Activated T-helper 2 cell treated with anti-CD3 and anti-CD28 coated beads, Interferon-gamma antibody, Interleukin-2, Interleukin-4, amounts not matched to agents 10 μg/mL and 5 μg/mL and 100 μg/mL, durations not matched to agents 14 hours and 24 hours and 36 hours (primary cell): Measurements from ENCODE around the gene CGA. TPM values are rescaled to one million over a fixed set of nuclear protein-coding genes. Genes with fewer than 3 reads are reported as not detected.

Experiments
- DNase-seq: peaks from one replicate; pipeline ENCODE4 v3.0.0; 2021; ENCODE audit warnings: low spot score
- H3K27ac Mint-ChIP-seq: one replicate; pipeline ENCODE4 v1.8.0; 2021; ENCODE audit warnings: mixed read lengths
- H3K27me3 Mint-ChIP-seq: one replicate; pipeline ENCODE4 v1.8.0; 2021; ENCODE audit warnings: low read depth, mixed read lengths
- H3K36me3 Mint-ChIP-seq: one replicate; pipeline ENCODE4 v1.8.0; 2021; ENCODE audit warnings: low read depth, mixed read lengths
- H3K4me1 Mint-ChIP-seq: one replicate; pipeline ENCODE4 v1.8.0; 2021; ENCODE audit warnings: low read depth, mixed read lengths
- H3K4me3 Mint-ChIP-seq: one replicate; pipeline ENCODE4 v1.8.0; 2021; ENCODE audit warnings: low read depth, mild to moderate bottlenecking, moderate library complexity, mixed read lengths
- H3K9me3 Mint-ChIP-seq: one replicate; pipeline ENCODE4 v1.8.0; 2021; ENCODE audit warnings: mixed read lengths
- intact Hi-C: fragments of 100-400 bp; cut with micrococcal nuclease; formaldehyde crosslinking; loops from one replicate; pipeline ENCODE4 v1.15.1; 2023
- total RNA-seq: library from RNA; stranded (reverse); gene quantifications from 2 replicates; pipeline ENCODE4 v1.2.3, GENCODE V29; 2022

CGA gene
- total RNA-seq, 1 donor from 2014 or later: 0.59 TPM

GRCh38 chr6:87104667-87105066 is 9.8 kb upstream of the CGA start:
- H3K27me3 Mint-ChIP-seq: peaks cover 43% of the 10 kb centered on the region
- no peaks in the 10 kb centered on the region for H3K9me3 Mint-ChIP-seq
- no peaks in the 10 kb centered on the region for H3K36me3 Mint-ChIP-seq
- intact Hi-C loops: loop anchor here (1.0 to 10.0 kb wide), 3 partner anchors 51 to 800 kb away; partner anchors contain the start of gene ZNF292
- no peak overlapping the region for H3K4me3 Mint-ChIP-seq
- no peak for DNase-seq
- H3K27ac Mint-ChIP-seq: no peak overlapping the region
- H3K4me1 Mint-ChIP-seq: peaks cover 4% of the 10 kb centered on the region

GRCh38 chr6:87103977-87104601 is 9.2 kb upstream of the CGA start:
- intact Hi-C loops: loop anchor here (1.0 to 10.0 kb wide), 3 partner anchors 51 to 801 kb away; partner anchors contain the start of gene ZNF292
- Mint-ChIP-seq H3K27me3 (peaks cover 45% of the 10 kb centered on the region), H3K36me3 (no peaks in the 10 kb centered on the region), H3K4me3 (no peak overlapping the region), H3K27ac (no peak overlapping the region), H3K4me1 (peaks cover 5% of the 10 kb centered on the region), H3K9me3 (no peaks in the 10 kb centered on the region)
- DNase-seq: no peak

DNA sequence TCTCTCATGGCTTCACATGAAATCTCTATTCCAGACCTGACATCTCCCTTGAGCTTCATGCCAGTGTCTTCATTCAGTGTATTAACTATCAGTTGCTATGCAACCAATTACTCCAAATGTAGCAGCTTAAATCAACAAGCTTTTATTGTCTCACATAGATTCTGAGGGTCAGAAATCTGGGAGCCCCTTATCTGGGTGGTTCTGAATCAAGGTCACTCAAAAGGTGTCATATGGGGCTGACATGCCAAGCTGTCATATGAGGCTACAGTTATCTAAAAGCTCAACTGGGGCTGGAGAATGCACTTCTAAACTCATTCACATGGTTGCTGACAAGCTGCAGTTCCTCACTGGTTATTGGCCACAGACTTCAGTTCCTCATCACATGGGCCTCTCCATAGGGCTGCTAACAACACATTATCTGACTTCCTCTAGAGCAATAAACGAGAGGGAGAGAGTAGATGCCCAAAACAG is 7.3 kb upstream of the CGA start:
- H3K4me3 Mint-ChIP-seq: no peak overlapping the region
- intact Hi-C loops: loop anchor here (10.0 kb wide), 1 partner anchor 803 kb away; no protein-coding TSS in a partner anchor
- no peak for DNase-seq
- no peak overlapping the region for H3K27ac Mint-ChIP-seq
- no peaks in the 10 kb centered on the region for H3K36me3 Mint-ChIP-seq
- peaks cover 39% of the 10 kb centered on the region for H3K27me3 Mint-ChIP-seq
- no peaks in the 10 kb centered on the region for H3K9me3 Mint-ChIP-seq
- peaks cover 5% of the 10 kb centered on the region for H3K4me1 Mint-ChIP-seq

- intact Hi-C loops: loop anchor here (10.0 kb wide), 1 partner anchor 804 kb away; no protein-coding TSS in a partner anchor
- H3K27ac Mint-ChIP-seq: no peak overlapping the region
- no peaks in the 10 kb centered on the region for H3K9me3 Mint-ChIP-seq
- H3K27me3 Mint-ChIP-seq: peaks cover 36% of the 10 kb centered on the region
- H3K36me3 Mint-ChIP-seq: no peaks in the 10 kb centered on the region
- H3K4me3 Mint-ChIP-seq: no peak overlapping the region
- peaks cover 3% of the 10 kb centered on the region for H3K4me1 Mint-ChIP-seq
- DNase-seq: no peak
These were observed 6.2 kb upstream of the CGA start for GRCh38 chr6:87101067-87101466.

DNA sequence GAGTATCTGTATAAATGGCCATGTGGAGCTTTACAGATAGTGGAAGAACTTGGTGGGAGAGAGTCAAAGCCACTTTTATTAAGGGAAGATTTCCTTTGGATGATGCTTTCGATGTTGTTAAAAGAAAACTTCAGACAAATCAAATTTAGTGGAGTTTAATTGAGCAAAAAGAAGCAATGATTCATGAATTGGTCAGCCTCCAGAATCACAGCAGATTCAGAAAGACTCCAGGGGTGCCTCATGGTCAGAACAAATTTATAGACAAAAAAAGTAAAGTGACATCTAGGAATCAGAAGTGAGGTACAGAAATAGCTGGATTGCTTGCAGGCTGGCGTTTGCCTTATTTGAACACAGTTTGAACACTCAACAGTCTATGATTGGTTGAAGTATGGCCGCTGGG is 5.3 kb upstream of the CGA start:
- H3K9me3 Mint-ChIP-seq: no peaks in the 10 kb centered on the region
- no peak overlapping the region for H3K4me3 Mint-ChIP-seq
- intact Hi-C loops: loop anchor here (10.0 kb wide), 1 partner anchor 805 kb away; no protein-coding TSS in a partner anchor
- no peak overlapping the region for H3K27ac Mint-ChIP-seq
- H3K27me3 Mint-ChIP-seq: peaks cover 38% of the 10 kb centered on the region
- no peaks in the 10 kb centered on the region for H3K36me3 Mint-ChIP-seq
- DNase-seq: no peak
- H3K4me1 Mint-ChIP-seq: peaks cover 3% of the 10 kb centered on the region

DNA sequence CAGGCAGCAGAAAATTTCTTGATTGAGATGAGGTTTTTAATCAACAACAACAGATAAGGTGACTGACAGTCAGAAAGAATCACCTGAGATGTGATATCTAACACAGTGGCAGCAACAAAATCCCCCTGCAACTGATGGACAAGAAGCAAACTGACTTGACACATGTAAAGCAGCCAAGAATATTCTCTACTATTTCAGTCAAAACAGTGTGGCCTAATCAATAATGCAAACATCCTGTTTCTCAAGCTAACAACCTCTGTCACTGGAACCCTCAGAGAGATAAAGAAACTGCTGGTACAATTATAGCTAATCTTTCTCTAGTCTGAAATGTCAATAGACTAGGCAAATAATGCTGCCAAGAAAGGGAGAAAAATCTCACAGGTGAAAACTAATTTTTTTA is 4.6 kb upstream of the CGA start:
- Mint-ChIP-seq H3K9me3 (no peaks in the 10 kb centered on the region), H3K4me1 (peaks cover 3% of the 10 kb centered on the region), H3K27ac (no peak overlapping the region), H3K27me3 (peaks cover 45% of the 10 kb centered on the region), H3K36me3 (no peaks in the 10 kb centered on the region), H3K4me3 (no peak overlapping the region)
- no peak for DNase-seq
- intact Hi-C loops: no loop called here

DNA sequence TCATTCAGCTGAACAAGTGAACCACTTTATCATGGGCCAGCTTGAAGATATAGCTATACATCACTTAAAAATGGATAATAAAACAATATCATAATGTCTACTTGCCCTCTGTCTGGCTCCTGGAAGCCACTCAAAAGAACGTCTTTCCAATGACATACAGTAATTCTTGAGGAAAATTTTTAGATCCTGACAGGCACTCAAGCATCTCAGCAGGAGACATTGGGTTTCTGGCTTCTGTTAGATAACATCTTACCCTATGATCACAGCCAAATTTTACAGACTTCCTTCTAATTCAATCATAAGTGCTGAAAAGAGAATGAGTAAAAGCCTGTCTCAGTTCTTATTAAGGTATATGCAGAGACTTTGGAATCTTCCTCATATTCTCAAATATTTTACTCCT is 330 bp downstream of the CGA start:
- no peak overlapping the region for H3K27ac Mint-ChIP-seq

GRCh38 chr6:87093651-87094050 is 1.3 kb downstream of the CGA start:
- intact Hi-C loops: no loop called here

More for the DNA sequence above, 330 bp downstream of the CGA start:
- Mint-ChIP-seq H3K4me1 (peaks cover 2% of the 10 kb centered on the region), H3K4me3 (no peak overlapping the region), H3K27me3 (peaks cover 40% of the 10 kb centered on the region), H3K9me3 (no peaks in the 10 kb centered on the region), H3K36me3 (no peaks in the 10 kb centered on the region)
- intact Hi-C loops: no loop called here
- no peak for DNase-seq

DNA sequence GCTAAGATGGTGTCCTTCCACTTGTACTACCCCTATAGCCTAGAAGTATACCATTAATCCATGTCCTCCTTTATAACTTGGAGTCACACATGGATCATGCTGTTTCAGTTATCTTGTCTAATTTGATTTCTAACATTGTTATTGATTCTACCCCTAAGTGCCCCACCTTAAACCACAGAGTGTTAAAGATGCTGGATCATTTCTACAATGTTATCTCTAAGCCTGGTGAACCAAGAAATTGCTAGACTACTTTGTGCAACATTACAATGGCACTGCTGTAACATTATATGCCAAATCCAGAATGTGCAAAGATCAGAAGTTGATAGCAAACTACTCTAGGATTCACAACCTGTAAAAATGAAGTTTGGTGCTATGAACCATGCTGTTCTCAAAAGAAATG is 1.7 kb downstream of the CGA start:
- Mint-ChIP-seq H3K36me3 (no peaks in the 10 kb centered on the region), H3K27me3 (peaks cover 38% of the 10 kb centered on the region), H3K9me3 (no peaks in the 10 kb centered on the region), H3K27ac (no peak overlapping the region), H3K4me3 (no peak overlapping the region), H3K4me1 (peaks cover 2% of the 10 kb centered on the region)
- no peak for DNase-seq
- intact Hi-C loops: no loop called here

More at GRCh38 chr6:87093651-87094050, 1.3 kb downstream of the CGA start:
- peaks cover 2% of the 10 kb centered on the region for H3K4me1 Mint-ChIP-seq
- no peak overlapping the region for H3K4me3 Mint-ChIP-seq
- no peaks in the 10 kb centered on the region for H3K36me3 Mint-ChIP-seq
- DNase-seq: no peak
- no peaks in the 10 kb centered on the region for H3K9me3 Mint-ChIP-seq
- peaks cover 38% of the 10 kb centered on the region for H3K27me3 Mint-ChIP-seq
- H3K27ac Mint-ChIP-seq: no peak overlapping the region

DNA sequence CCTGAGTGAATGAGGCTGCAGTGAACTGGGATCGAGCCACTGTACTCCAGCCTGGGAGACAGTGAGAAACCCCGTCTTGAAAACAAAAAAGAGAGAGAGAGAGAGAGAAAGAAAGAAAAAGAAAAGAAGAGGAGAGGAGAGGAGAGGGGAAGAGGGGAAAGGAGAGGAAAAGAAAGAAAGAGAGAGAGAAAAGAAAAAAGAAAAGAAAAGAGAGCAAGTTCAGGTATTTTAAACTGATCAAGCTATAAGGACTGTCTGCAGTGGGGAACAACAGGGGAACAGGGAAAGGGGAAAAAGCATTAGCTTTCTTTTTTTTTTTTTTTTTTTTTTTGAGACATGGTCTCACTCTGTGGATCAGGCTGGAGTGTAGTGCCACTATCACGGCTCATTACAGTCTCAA is 2.5 kb downstream of the CGA start:
- Mint-ChIP-seq H3K27me3 (peaks cover 43% of the 10 kb centered on the region), H3K4me3 (no peak overlapping the region)

DNA sequence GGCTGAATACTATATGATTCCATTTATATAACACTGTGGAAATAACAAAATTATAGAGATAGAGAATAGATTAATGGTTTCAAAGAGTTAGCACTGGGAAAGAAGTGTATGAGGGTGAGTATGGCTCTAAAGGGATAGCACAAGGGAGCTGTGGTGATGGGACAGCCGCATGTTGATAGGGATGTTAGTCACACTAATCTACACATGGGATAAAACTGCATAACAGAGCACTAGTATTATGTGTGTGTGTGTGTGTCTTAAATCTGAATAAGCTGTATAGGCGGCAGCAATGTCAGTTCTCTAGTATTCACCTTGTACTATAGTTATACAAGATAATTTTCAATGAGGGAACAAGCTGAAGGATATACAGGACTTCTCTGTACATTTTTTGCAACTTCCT is 5.8 kb downstream of the CGA start:
- no peaks in the 10 kb centered on the region for H3K36me3 Mint-ChIP-seq
- DNase-seq: no peak
- H3K9me3 Mint-ChIP-seq: no peaks in the 10 kb centered on the region
- H3K27me3 Mint-ChIP-seq: peaks cover 33% of the 10 kb centered on the region
- peaks cover 2% of the 10 kb centered on the region for H3K4me1 Mint-ChIP-seq
- intact Hi-C loops: no loop called here
- no peak overlapping the region for H3K27ac Mint-ChIP-seq
- no peak overlapping the region for H3K4me3 Mint-ChIP-seq

More for the DNA sequence above, 2.5 kb downstream of the CGA start:
- H3K4me1 Mint-ChIP-seq: peaks cover 2% of the 10 kb centered on the region
- DNase-seq: no peak
- intact Hi-C loops: no loop called here
- no peaks in the 10 kb centered on the region for H3K9me3 Mint-ChIP-seq
- no peak overlapping the region for H3K27ac Mint-ChIP-seq
- no peaks in the 10 kb centered on the region for H3K36me3 Mint-ChIP-seq

DNA sequence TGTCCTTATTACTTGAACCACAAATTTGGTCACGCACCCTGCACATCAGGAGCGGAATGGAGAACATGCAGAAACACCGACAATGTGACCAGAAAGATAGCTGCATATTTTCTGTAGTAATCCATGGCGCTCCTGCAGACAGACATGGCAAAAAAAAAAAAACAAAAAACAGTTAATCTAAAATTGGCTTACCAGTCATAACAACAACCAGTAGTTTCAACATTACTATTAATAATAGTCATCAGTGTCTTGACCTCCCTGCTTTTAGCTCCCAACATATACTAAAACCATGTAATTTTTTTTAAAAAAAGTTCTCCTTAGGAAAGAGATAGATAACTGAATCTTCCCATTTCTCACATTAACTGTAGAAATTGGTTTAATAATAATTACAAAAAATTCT is 6.8 kb downstream of the CGA start:
- H3K36me3 Mint-ChIP-seq: no peaks in the 10 kb centered on the region
- no peaks in the 10 kb centered on the region for H3K4me1 Mint-ChIP-seq
- peaks cover 27% of the 10 kb centered on the region for H3K27me3 Mint-ChIP-seq
- DNase-seq: no peak
- H3K9me3 Mint-ChIP-seq: no peaks in the 10 kb centered on the region
- H3K27ac Mint-ChIP-seq: no peak overlapping the region
- intact Hi-C loops: no loop called here
- no peak overlapping the region for H3K4me3 Mint-ChIP-seq

- no peak overlapping the region for H3K4me3 Mint-ChIP-seq
- H3K27ac Mint-ChIP-seq: no peak overlapping the region
- no peaks in the 10 kb centered on the region for H3K4me1 Mint-ChIP-seq
- no peaks in the 10 kb centered on the region for H3K9me3 Mint-ChIP-seq
- no peak for DNase-seq
- H3K36me3 Mint-ChIP-seq: no peaks in the 10 kb centered on the region
- peaks cover 34% of the 10 kb centered on the region for H3K27me3 Mint-ChIP-seq
- intact Hi-C loops: no loop called here
These were observed 12.7 kb downstream of the CGA start for GRCh38 chr6:87082160-87082721.
